Measurements from ENCODE around the gene SLC25A48.
"Not testable (repeated sequence)": the region's sequence is repeated elsewhere in the genome, so short reads cannot be mapped to it uniquely, and the experiment has no call there.

Gene SLC25A48

GRCh38 chr5:135829681-135830383, 4.6 kb upstream of the SLC25A48 start:
- peak in 42 of 51 donors; percentile 11 to 80 (median 58) for DNase-seq

GRCh38 chr5:135830384-135830700, 4.1 kb upstream of the SLC25A48 start:
- no peak for DNase-seq

- no peak for DNase-seq
These were observed 3.6 kb upstream of the SLC25A48 start for GRCh38 chr5:135830876-135831275.

GRCh38 chr5:135831439-135831838, 3.0 kb upstream of the SLC25A48 start:
- DNase-seq = no peak

GRCh38 chr5:135831851-135832555, 2.5 kb upstream of the SLC25A48 start:
- DNase-seq = no peak

GRCh38 chr5:135832941-135833920, 1.2 kb upstream of the SLC25A48 start:
- DNase-seq = peak in 2 of 51 donors; percentile 6 to 15

- peak in 5 of 51 donors; percentile 36 to 74 (median 57) for DNase-seq
These were observed 363 bp upstream of the SLC25A48 start for GRCh38 chr5:135833961-135834638.

- DNase-seq = no peak
These were observed 1.3 kb downstream of the SLC25A48 start for GRCh38 chr5:135835766-135836165.

- DNase-seq = not testable (repeated sequence)
These were observed 3.9 kb downstream of the SLC25A48 start for GRCh38 chr5:135838395-135838794.

- DNase-seq = no peak
These were observed 5.1 kb downstream of the SLC25A48 start for GRCh38 chr5:135839566-135839965.

- no peak for DNase-seq
These were observed 6.5 kb downstream of the SLC25A48 start for GRCh38 chr5:135840959-135841358.

- peak in 24 of 51 donors; percentile 4 to 64 (median 28) for DNase-seq
These were observed 8.3 kb downstream of the SLC25A48 start for GRCh38 chr5:135842737-135843136.

GRCh38 chr5:135843571-135844337, 9.3 kb downstream of the SLC25A48 start:
- DNase-seq = peak in 28 of 51 donors; percentile 10 to 79 (median 58)

GRCh38 chr5:135846311-135846710, 11.8 kb downstream of the SLC25A48 start:
- DNase-seq = no peak

- no peak for DNase-seq
These were observed 13.5 kb downstream of the SLC25A48 start for GRCh38 chr5:135847976-135848375.

GRCh38 chr5:135850231-135850630, 15.8 kb downstream of the SLC25A48 start:
- DNase-seq = no peak

- DNase-seq = no peak
These were observed 16.2 kb downstream of the SLC25A48 start for GRCh38 chr5:135850671-135851070.

- peak in 30 of 51 donors; percentile 12 to 80 (median 47) for DNase-seq
These were observed 16.9 kb downstream of the SLC25A48 start for GRCh38 chr5:135851186-135851914.

Measured in hypothalamus (tissue), 51 donors.